GM15510 (cell line): ENCODE data around the gene EMILIN1.

Experiments
- POLR2A ChIP-seq: IDR thresholded peaks from 3 replicates; pipeline ENCODE4 v1.6.1; 2011; ENCODE audit warnings: borderline replicate concordance; ENCODE audit not compliant: insufficient read length; ENCODE audit errors: extremely low read depth

Gene EMILIN1

GRCh38 chr2:27070653-27071276, 7.7 kb upstream of the EMILIN1 start:
- TF ChIP-seq POLR2A: no peak

GRCh38 chr2:27071277-27071989, 7.0 kb upstream of the EMILIN1 start, which contains the start of gene OST4:
Gene OST4, minus strand, starts transcription at chr2:27071654.
- peak; percentile 91 for TF ChIP-seq POLR2A

GRCh38 chr2:27071990-27072830, 6.2 kb upstream of the EMILIN1 start:
- TF ChIP-seq POLR2A: no peak

- no peak for TF ChIP-seq POLR2A
Measured at GRCh38 chr2:27072920-27073319, 5.5 kb upstream of the EMILIN1 start.

- no peak for TF ChIP-seq POLR2A
Measured at GRCh38 chr2:27073782-27074181, 4.6 kb upstream of the EMILIN1 start.

GRCh38 chr2:27074738-27075565, 3.5 kb upstream of the EMILIN1 start:
- TF ChIP-seq POLR2A: no peak

GRCh38 chr2:27076323-27076722, 2.1 kb upstream of the EMILIN1 start:
- no peak for TF ChIP-seq POLR2A

GRCh38 chr2:27077231-27077630, 1.2 kb upstream of the EMILIN1 start:
- TF ChIP-seq POLR2A: no peak

GRCh38 chr2:27079233-27080139, 1.1 kb downstream of the EMILIN1 start:
- TF ChIP-seq POLR2A: no peak

- TF ChIP-seq POLR2A: no peak
Measured at GRCh38 chr2:27080140-27080469, 1.7 kb downstream of the EMILIN1 start.

- TF ChIP-seq POLR2A: no peak
Measured at GRCh38 chr2:27080603-27080936, 2.2 kb downstream of the EMILIN1 start.

- TF ChIP-seq POLR2A: no peak
Measured at GRCh38 chr2:27081984-27082772, 3.8 kb downstream of the EMILIN1 start.
